Colonic mucosa (tissue), 4 donors: ENCODE results near the gene SARM1. TPM values are rescaled to one million over a fixed set of nuclear protein-coding genes. Genes with fewer than 3 reads are reported as not detected.

Experiments used
- DNase-seq: peaks from one replicate; pipeline ENCODE4 v3.0.0-alpha.2; 2020
- H3K27ac ChIP-seq: fragments of 200-600 bp; one replicate; pipeline ENCODE4 v1.8.0; 2021
- H3K27me3 ChIP-seq: fragments of 200-600 bp; one replicate; pipeline ENCODE4 v1.8.0; 2021
- H3K36me3 ChIP-seq: fragments of 200-600 bp; one replicate; pipeline ENCODE4 v1.8.0; 2021
- H3K4me1 ChIP-seq: fragments of 200-600 bp; one replicate; pipeline ENCODE4 v1.8.0; 2021; ENCODE audit warnings: mild to moderate bottlenecking
- H3K4me3 ChIP-seq: fragments of 200-600 bp; one replicate; pipeline ENCODE4 v1.8.0; 2021
- H3K9ac ChIP-seq, 2 donors: one replicate each; pipeline ENCODE4 v1.7.0; 2013; ENCODE audit warnings: control low read depth in 2 of 2, low read depth in 2 of 2, low read length in 2 of 2
- H3K9me3 ChIP-seq: fragments of 200-600 bp; one replicate; pipeline ENCODE4 v1.8.0; 2021
- CTCF ChIP-seq: fragments of 200-600 bp; IDR thresholded peaks from one replicate; pipeline ENCODE4 v1.8.0; 2022; ENCODE audit warnings: antibody characterized with exemption, mild to moderate bottlenecking
- intact Hi-C: fragments of 100-400 bp; cut with DNase I; formaldehyde crosslinking; loops from one replicate; pipeline ENCODE4 v1.14.1; 2022
- total RNA-seq, 2 donors: library from RNA; stranded (reverse); fragmentation: NEBNext Ultra II Directional in 1 of 2; extraction: Animal tissue kit (Norgen Biotek cat#: 25700) in 1 of 2; gene quantifications; one replicate each; pipeline ENCODE4 v1.2.1, GENCODE V29; 2021
- donor health status: healthy.
- donor health status: DM: no; HTN: no; CAD: no.
- donor health status: DM: no; HTN: no; CAD: no.

SARM1 gene
- total RNA-seq, 2 donors from 2014 or later = 7.7 to 10.8 TPM

- H3K36me3 ChIP-seq = no peaks in the 10 kb centered on the region
- TF ChIP-seq CTCF = no peak
- no peak overlapping the region for H3K9ac ChIP-seq
Observed at GRCh38 chr17:28397687-28398279, 26.3 kb downstream of the SARM1 start.

GRCh38 chr17:28398280-28398981 lies 26.9 kb downstream of the SARM1 start:
- no peaks in the 10 kb centered on the region for H3K9me3 ChIP-seq
- no peak overlapping the region for H3K27ac ChIP-seq
- no peak for DNase-seq
- no peaks in the 10 kb centered on the region for H3K4me1 ChIP-seq
- intact Hi-C loops = no loop called here
- no peak for TF ChIP-seq CTCF
- H3K4me3 ChIP-seq = no peak overlapping the region
- H3K36me3 ChIP-seq = no peaks in the 10 kb centered on the region
- no peaks in the 10 kb centered on the region for H3K27me3 ChIP-seq
- H3K9ac ChIP-seq = no peak overlapping the region

More at GRCh38 chr17:28397687-28398279, 26.3 kb downstream of the SARM1 start:
- Histone ChIP-seq H3K27ac (no peak overlapping the region), H3K4me3 (no peak overlapping the region), H3K9me3 (no peaks in the 10 kb centered on the region), H3K4me1 (no peaks in the 10 kb centered on the region), H3K27me3 (no peaks in the 10 kb centered on the region)
- DNase-seq = no peak
- intact Hi-C loops = no loop called here

GRCh38 chr17:28399808-28400207 lies 28.3 kb downstream of the SARM1 start:
- no peak overlapping the region for H3K27ac ChIP-seq
- H3K27me3 ChIP-seq = no peaks in the 10 kb centered on the region
- intact Hi-C loops = no loop called here
- H3K36me3 ChIP-seq = no peaks in the 10 kb centered on the region
- no peak overlapping the region for H3K4me3 ChIP-seq
- no peak for TF ChIP-seq CTCF
- H3K4me1 ChIP-seq = no peaks in the 10 kb centered on the region
- H3K9me3 ChIP-seq = no peaks in the 10 kb centered on the region
- no peak overlapping the region for H3K9ac ChIP-seq
- no peak for DNase-seq

- Histone ChIP-seq H3K36me3 (no peaks in the 10 kb centered on the region), H3K27me3 (no peaks in the 10 kb centered on the region), H3K27ac (no peak overlapping the region), H3K4me3 (no peak overlapping the region), H3K9me3 (no peaks in the 10 kb centered on the region), H3K9ac (no peak overlapping the region), H3K4me1 (peaks cover 4% of the 10 kb centered on the region)
- TF ChIP-seq CTCF = no peak
- intact Hi-C loops = no loop called here
- DNase-seq = no peak
Observed at GRCh38 chr17:28402224-28402630, 30.7 kb downstream of the SARM1 start.

- no peak for DNase-seq
- Histone ChIP-seq H3K4me1 (peaks cover 4% of the 10 kb centered on the region), H3K4me3 (no peak overlapping the region), H3K27me3 (no peaks in the 10 kb centered on the region), H3K36me3 (no peaks in the 10 kb centered on the region), H3K9me3 (no peaks in the 10 kb centered on the region), H3K27ac (no peak overlapping the region), H3K9ac (no peak overlapping the region)
- intact Hi-C loops = no loop called here
- no peak for TF ChIP-seq CTCF
Observed at GRCh38 chr17:28402844-28403243, 31.4 kb downstream of the SARM1 start.
